HCT116 (cell line): ENCODE measurements around the gene TICRR. TPM values are rescaled to one million over a fixed set of nuclear protein-coding genes. Genes with fewer than 3 reads are reported as not detected.

Source experiments
- ATAC-seq: fragments of 200-7000 bp; cut with Tn5 transposase; 2 replicates; pipeline ENCODE4 v1.9.1; 2020; ENCODE audit warnings: mild to moderate bottlenecking, moderate library complexity
- BruUV-seq: library from RNA; stranded (reverse); fragments of 400-500 nt; replicated peaks from 2 replicates; lab custom pipeline; 2021; lab: Mats Ljungman, UMichigan
- CTCF ChIA-PET: fragments of 300-600 bp; sonication (Branson Sonifier 250); formaldehyde crosslinking; loops from one replicate; lab custom pipeline; 2021; ENCODE audit warnings: antibody characterized with exemption; lab: Charles Lee
- POLR2A ChIA-PET: fragments of 300-600, 350-600 bp; sonication (Branson Sonifier 250); formaldehyde crosslinking; loops from one replicate; lab custom pipeline; 2021; ENCODE audit warnings: antibody characterized with exemption; lab: Charles Lee
- RAD21 ChIA-PET, 2 experiments: fragments of 300-600 bp; sonication (Branson Sonifier 250); formaldehyde crosslinking; loops; one replicate each; lab custom pipeline; 2023; ENCODE audit warnings: low total read pairs in 2 of 2; ENCODE audit not compliant: uncharacterized antibody in 2 of 2, unreplicated experiment in 2 of 2, low non-redundant PET in 1 of 2; lab: Charles Lee
- DNase-seq: peaks from one replicate; pipeline ENCODE4 v3.0.0-alpha.2; 2010; ENCODE audit warnings: low read depth, low spot score
- H2AFZ ChIP-seq: fragments of 200-600 bp; shearing (Covaris generic), sonication (generic); 2 replicates; pipeline ENCODE4 v1.6.1; 2017; ENCODE audit warnings: low read depth, mixed run types, mixed read lengths, antibody characterized with exemption, low read length; ENCODE audit not compliant: poor library complexity, severe bottlenecking
- H3K27ac ChIP-seq: 2 replicates; pipeline ENCODE4 v1.5.1; 2012; ENCODE audit warnings: low read depth, low read length
- H3K27me3 ChIP-seq: fragments of 200-600 bp; sonication (generic); 2 replicates; pipeline ENCODE4 v1.6.1; 2016; ENCODE audit warnings: mixed run types, low read length, mixed read lengths; ENCODE audit not compliant: insufficient read depth
- H3K36me3 ChIP-seq, 2 experiments: fragments of 200-500 bp in 1 of 2; fragments of 200-600 bp in 1 of 2; sonication (Bioruptor generic) in 1 of 2; sonication (generic) in 1 of 2; 2 replicates each; pipeline versions ENCODE4 v1.5.1 to v1.6.1; 2014 to 2016; ENCODE audit warnings: low read length in 2 of 2, inconsistent platforms in 1 of 2, mixed read lengths in 1 of 2, mixed run types in 1 of 2; ENCODE audit not compliant: insufficient read depth in 2 of 2, control insufficient read depth in 1 of 2
- H3K4me1 ChIP-seq, 2 experiments: fragments of 200-600 bp in 1 of 2; sonication (generic) in 1 of 2; 2 replicates each; pipeline versions ENCODE4 v1.5.1 to v1.6.1; 2012 to 2017; ENCODE audit warnings: low read length in 2 of 2, inconsistent platforms in 1 of 2, mild to moderate bottlenecking in 1 of 2, mixed read lengths in 1 of 2, mixed run types in 1 of 2, moderate library complexity in 1 of 2; ENCODE audit not compliant: insufficient read depth in 2 of 2, control insufficient read depth in 1 of 2
- H3K4me2 ChIP-seq: fragments of 200-600 bp; sonication (generic); 2 replicates; pipeline ENCODE4 v1.6.1; 2017; ENCODE audit warnings: mixed run types, low read length, mixed read lengths
- H3K4me3 ChIP-seq, 2 experiments: fragments of 200-600 bp in 1 of 2; sonication (generic) in 1 of 2; replicated peaks in 1 of 2; 2 replicates each; pipeline ENCODE4 v1.5.1; 2011 to 2016; ENCODE audit warnings: low read length in 2 of 2, control low read depth in 1 of 2, low read depth in 1 of 2, mild to moderate bottlenecking in 1 of 2, mixed read lengths in 1 of 2, mixed run types in 1 of 2
- H3K79me2 ChIP-seq: fragments of 200-600 bp; sonication (generic); 2 replicates; pipeline ENCODE4 v1.6.1; 2017; ENCODE audit warnings: mild to moderate bottlenecking, mixed run types, low read length, moderate library complexity, mixed read lengths; ENCODE audit not compliant: insufficient read depth
- H3K9ac ChIP-seq: fragments of 200-600 bp; sonication (generic); 2 replicates; pipeline ENCODE4 v1.6.1; 2016; ENCODE audit warnings: low read length, mixed read lengths
- H3K9me2 ChIP-seq: fragments of 200-600 bp; sonication (generic), shearing (Covaris generic); 2 replicates; pipeline ENCODE4 v1.6.1; 2017; ENCODE audit warnings: mixed run types, mild to moderate bottlenecking, moderate library complexity; ENCODE audit not compliant: insufficient read depth
- H3K9me3 ChIP-seq, 2 experiments: fragments of 200-500 bp in 1 of 2; fragments of 200-600 bp in 1 of 2; sonication (Bioruptor generic) in 1 of 2; sonication (generic) in 1 of 2; 2 replicates each; pipeline ENCODE4 v1.6.1; 2014 to 2017; ENCODE audit warnings: low read length in 2 of 2, mixed read lengths in 2 of 2, inconsistent platforms in 1 of 2, low read depth in 1 of 2, mild to moderate bottlenecking in 1 of 2, mixed run types in 1 of 2, moderate library complexity in 1 of 2; ENCODE audit not compliant: control insufficient read depth in 1 of 2, insufficient read depth in 1 of 2
- H4K20me1 ChIP-seq: fragments of 200-600 bp; sonication (generic), shearing (Covaris generic); 2 replicates; pipeline ENCODE4 v1.6.1; 2017; ENCODE audit warnings: mixed run types, mild to moderate bottlenecking, moderate library complexity; ENCODE audit not compliant: insufficient read depth
- ATF3 ChIP-seq: IDR thresholded peaks from 2 replicates; pipeline ENCODE4 v1.6.1; 2012
- CBX3 ChIP-seq: IDR thresholded peaks from 2 replicates; pipeline ENCODE4 v1.6.1; 2012; ENCODE audit warnings: low read depth
- CEBPB ChIP-seq: IDR thresholded peaks from 2 replicates; pipeline ENCODE4 v1.6.1; 2012; ENCODE audit warnings: low read depth
- ELF1 ChIP-seq: IDR thresholded peaks from 2 replicates; pipeline ENCODE4 v1.6.1; 2012; ENCODE audit warnings: low read depth, borderline replicate concordance
- FOSL1 ChIP-seq: IDR thresholded peaks from 2 replicates; pipeline ENCODE4 v1.6.1; 2012; ENCODE audit warnings: low read depth
- JUND ChIP-seq: IDR thresholded peaks from 2 replicates; pipeline ENCODE4 v1.6.1; 2012
- MAX ChIP-seq: IDR thresholded peaks from 2 replicates; pipeline ENCODE4 v1.6.1; 2012
- POLR2AphosphoS5 ChIP-seq: IDR thresholded peaks from 2 replicates; pipeline ENCODE4 v1.6.1; 2011; ENCODE audit warnings: mild to moderate bottlenecking, low read depth, low read length, moderate library complexity
- RAD21 ChIP-seq: IDR thresholded peaks from 2 replicates; pipeline ENCODE4 v1.6.1; 2012; ENCODE audit warnings: low read depth, mild to moderate bottlenecking
- REST ChIP-seq: IDR thresholded peaks from 2 replicates; pipeline ENCODE4 v1.6.1; 2012; ENCODE audit warnings: low read depth
- SIN3A ChIP-seq: IDR thresholded peaks from 2 replicates; pipeline ENCODE4 v1.6.1; 2012; ENCODE audit warnings: low read depth
- SRF ChIP-seq: IDR thresholded peaks from 2 replicates; pipeline ENCODE4 v1.6.1; 2012; ENCODE audit warnings: low read depth
- TCF7L2 ChIP-seq: IDR thresholded peaks from 2 replicates; pipeline ENCODE4 v1.7.0; 2011; ENCODE audit warnings: borderline replicate concordance, inconsistent platforms; ENCODE audit not compliant: insufficient read depth, insufficient read length; ENCODE audit errors: extremely low read depth
- YY1 ChIP-seq: IDR thresholded peaks from 2 replicates; pipeline ENCODE4 v1.6.1; 2011; ENCODE audit warnings: low read length, low read depth, moderate library complexity, mild to moderate bottlenecking; ENCODE audit not compliant: insufficient replicate concordance; ENCODE audit errors: extremely low read depth
- ZBTB33 ChIP-seq: IDR thresholded peaks from 2 replicates; pipeline ENCODE4 v1.6.1; 2011; ENCODE audit warnings: mild to moderate bottlenecking, low read length, moderate library complexity; ENCODE audit not compliant: insufficient replicate concordance; ENCODE audit errors: extremely low read depth
- ZFX ChIP-seq: fragments of 450-650 bp; IDR thresholded peaks from 2 replicates; pipeline ENCODE4 v1.6.1; 2017
- ZNF274 ChIP-seq: fragments of 200-500 bp; sonication (Bioruptor generic); IDR thresholded peaks from 2 replicates; pipeline ENCODE4 v1.6.1; 2014; ENCODE audit warnings: mild to moderate bottlenecking, low read depth, low read length, inconsistent platforms
- intact Hi-C: fragments of 100-400 bp; cut with micrococcal nuclease; formaldehyde crosslinking; loops from 2 replicates; pipeline ENCODE4 v1.10.0; 2022
- total RNA-seq: library from RNA; stranded (reverse); gene quantifications from one replicate; pipeline ENCODE4 v1.2.1, GENCODE V29; 2021; ENCODE audit not compliant: unreplicated experiment
- TF ChIP-seq, protein P1 (sequence below), 3 experiments: fragments of 200-600 bp in 1 of 3; sonication (generic) in 1 of 3; IDR thresholded peaks in 2 of 3; conservative IDR thresholded peaks in 1 of 3; 2 replicates each; pipeline ENCODE4 v1.5.1; 2012 to 2017; ENCODE audit warnings: low read depth in 2 of 3, low read length in 2 of 3, antibody characterized with exemption in 1 of 3, borderline replicate concordance in 1 of 3, control low read depth in 1 of 3, mild to moderate bottlenecking in 1 of 3, mixed read lengths in 1 of 3, mixed run types in 1 of 3, moderate library complexity in 1 of 3; ENCODE audit not compliant: insufficient read depth in 1 of 3

TICRR gene
- total RNA-seq, 1 experiment from 2014 or later: 24.8 TPM

- Histone ChIP-seq H3K4me1 (peaks cover 0 to 10% of the 10 kb centered on the region in 2 experiments; a peak in 2 of 4 replicates), H3K27me3 (no peaks in the 10 kb centered on the region), H3K9me3 (no peaks in the 10 kb centered on the region), H3K4me3 (no peak overlapping the region), H3K9me2 (no peaks in the 10 kb centered on the region), H3K27ac (no peak overlapping the region), H3K36me3 (no peaks in the 10 kb centered on the region), H2AFZ (no peak overlapping the region), H3K79me2 (no peaks in the 10 kb centered on the region), H3K9ac (no peak overlapping the region), H4K20me1 (no peaks in the 10 kb centered on the region), H3K4me2 (no peak overlapping the region)
- POLR2A ChIA-PET: no interaction called here
- CTCF ChIA-PET: interaction anchor here (2.2 kb wide), 1 partner anchor 59 kb away, joined by 7 read pairs; no protein-coding TSS in a partner anchor
- TF ChIP-seq YY1 (no peak), SIN3A (no peak), SRF (no peak), ZFX (no peak), ELF1 (no peak), CBX3 (no peak), ATF3 (no peak), REST (no peak), JUND (no peak), FOSL1 (no peak), MAX (no peak), ZNF274 (no peak), TCF7L2 (no peak), CEBPB (no peak), POLR2AphosphoS5 (no peak), RAD21 (no peak), ZBTB33 (no peak)
- TF ChIP-seq, protein P1, sequence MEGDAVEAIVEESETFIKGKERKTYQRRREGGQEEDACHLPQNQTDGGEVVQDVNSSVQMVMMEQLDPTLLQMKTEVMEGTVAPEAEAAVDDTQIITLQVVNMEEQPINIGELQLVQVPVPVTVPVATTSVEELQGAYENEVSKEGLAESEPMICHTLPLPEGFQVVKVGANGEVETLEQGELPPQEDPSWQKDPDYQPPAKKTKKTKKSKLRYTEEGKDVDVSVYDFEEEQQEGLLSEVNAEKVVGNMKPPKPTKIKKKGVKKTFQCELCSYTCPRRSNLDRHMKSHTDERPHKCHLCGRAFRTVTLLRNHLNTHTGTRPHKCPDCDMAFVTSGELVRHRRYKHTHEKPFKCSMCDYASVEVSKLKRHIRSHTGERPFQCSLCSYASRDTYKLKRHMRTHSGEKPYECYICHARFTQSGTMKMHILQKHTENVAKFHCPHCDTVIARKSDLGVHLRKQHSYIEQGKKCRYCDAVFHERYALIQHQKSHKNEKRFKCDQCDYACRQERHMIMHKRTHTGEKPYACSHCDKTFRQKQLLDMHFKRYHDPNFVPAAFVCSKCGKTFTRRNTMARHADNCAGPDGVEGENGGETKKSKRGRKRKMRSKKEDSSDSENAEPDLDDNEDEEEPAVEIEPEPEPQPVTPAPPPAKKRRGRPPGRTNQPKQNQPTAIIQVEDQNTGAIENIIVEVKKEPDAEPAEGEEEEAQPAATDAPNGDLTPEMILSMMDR (IDR thresholded peaks at IDR 0.05 in 2 of 3, conservative IDR thresholded peaks at IDR 0.05 in 1 of 3; ENCODE audit: borderline replicate concordance in 1 of 3, insufficient read depth in 1 of 3, low read depth in 2 of 3, low read length in 2 of 3): no peak
- RAD21 ChIA-PET: no interaction called here
- DNase-seq (no peak), ATAC-seq (no peak)
- no TSS peak for BruUV-seq
- intact Hi-C loops: no loop called here
Observed at GRCh38 chr15:89553632-89554031, 21.6 kb upstream of the TICRR start.
